Measurements from ENCODE around the gene NDOR1. TPM values are rescaled to one million over a fixed set of nuclear protein-coding genes. Genes with fewer than 3 reads are reported as not detected.

The NDOR1 gene
- total and polyA plus RNA-seq, 2 donors (not counting 3 experiments of a cell fraction or from before 2014, with no cell fraction given), result 13.5 to 26.7 TPM

DNA sequence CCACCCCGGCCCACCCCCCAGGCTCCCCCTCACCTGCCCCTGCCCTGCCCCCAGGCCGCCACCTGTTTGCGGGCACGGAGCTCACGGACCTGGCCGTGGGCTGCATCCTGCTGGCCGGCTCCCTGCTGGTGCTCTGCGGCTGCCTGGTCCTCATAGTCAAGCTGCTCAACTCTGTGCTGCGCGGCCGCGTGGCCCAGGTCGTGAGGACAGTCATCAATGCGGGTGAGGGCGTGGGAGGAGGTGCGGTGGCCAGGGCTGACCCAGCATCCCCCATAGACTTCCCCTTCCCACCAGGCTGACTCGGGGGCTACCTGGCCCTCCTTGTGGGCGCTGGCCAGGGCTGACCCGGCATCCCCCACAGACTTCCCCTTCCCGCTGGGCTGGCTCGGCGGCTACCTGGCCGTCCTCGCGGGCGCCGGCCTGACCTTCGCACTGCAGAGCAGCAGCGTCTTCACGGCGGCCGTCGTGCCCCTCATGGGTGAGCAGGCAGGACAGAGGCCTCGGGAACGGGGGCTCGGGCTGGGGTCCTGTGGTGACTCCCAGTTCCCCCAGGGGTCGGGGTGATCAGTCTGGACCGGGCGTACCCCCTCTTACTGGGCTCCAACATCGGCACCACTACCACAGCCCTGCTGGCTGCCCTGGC, 28.7 kb downstream of the NDOR1 start:
- FAIRE-seq, result no peak
- H3K27me3 ChIP-seq (ENCODE audit: control insufficient read depth in 2 of 2, insufficient read depth in 2 of 2, low read length in 2 of 2), result no peaks in the 10 kb centered on the region
- H3K4me3 ChIP-seq (replicated peaks in 1 of 3; ENCODE audit: insufficient read depth in 1 of 3, low read depth in 1 of 3, low read length in 3 of 3), result no peak overlapping the region
- H3K9me3 ChIP-seq (replicated peaks; ENCODE audit: control insufficient read depth, insufficient read depth, low read length), result no peaks in the 10 kb centered on the region
- no peaks in the 10 kb centered on the region for H3K9me1 ChIP-seq (replicated peaks; ENCODE audit: control insufficient read depth, extremely low read depth, insufficient read depth, low read length)
- no peak for TF ChIP-seq POLR2A (IDR thresholded peaks at IDR 0.05; ENCODE audit: low read depth, low read length)
- TF ChIP-seq, protein P1, sequence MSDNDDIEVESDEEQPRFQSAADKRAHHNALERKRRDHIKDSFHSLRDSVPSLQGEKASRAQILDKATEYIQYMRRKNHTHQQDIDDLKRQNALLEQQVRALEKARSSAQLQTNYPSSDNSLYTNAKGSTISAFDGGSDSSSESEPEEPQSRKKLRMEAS (IDR thresholded peaks at IDR 0.05; ENCODE audit: insufficient read depth, insufficient read length), result no peak
- TF ChIP-seq MYC (IDR thresholded peaks at IDR 0.05; ENCODE audit: low read depth, low read length), result no peak
- TF ChIP-seq JUN (IDR thresholded peaks at IDR 0.05; ENCODE audit: borderline replicate concordance, insufficient read depth, insufficient read length, low read depth), result no peak
- no peak for TF ChIP-seq FOS (IDR thresholded peaks at IDR 0.05; ENCODE audit: borderline replicate concordance, insufficient read depth, low read length)
- TF ChIP-seq, protein P2, sequence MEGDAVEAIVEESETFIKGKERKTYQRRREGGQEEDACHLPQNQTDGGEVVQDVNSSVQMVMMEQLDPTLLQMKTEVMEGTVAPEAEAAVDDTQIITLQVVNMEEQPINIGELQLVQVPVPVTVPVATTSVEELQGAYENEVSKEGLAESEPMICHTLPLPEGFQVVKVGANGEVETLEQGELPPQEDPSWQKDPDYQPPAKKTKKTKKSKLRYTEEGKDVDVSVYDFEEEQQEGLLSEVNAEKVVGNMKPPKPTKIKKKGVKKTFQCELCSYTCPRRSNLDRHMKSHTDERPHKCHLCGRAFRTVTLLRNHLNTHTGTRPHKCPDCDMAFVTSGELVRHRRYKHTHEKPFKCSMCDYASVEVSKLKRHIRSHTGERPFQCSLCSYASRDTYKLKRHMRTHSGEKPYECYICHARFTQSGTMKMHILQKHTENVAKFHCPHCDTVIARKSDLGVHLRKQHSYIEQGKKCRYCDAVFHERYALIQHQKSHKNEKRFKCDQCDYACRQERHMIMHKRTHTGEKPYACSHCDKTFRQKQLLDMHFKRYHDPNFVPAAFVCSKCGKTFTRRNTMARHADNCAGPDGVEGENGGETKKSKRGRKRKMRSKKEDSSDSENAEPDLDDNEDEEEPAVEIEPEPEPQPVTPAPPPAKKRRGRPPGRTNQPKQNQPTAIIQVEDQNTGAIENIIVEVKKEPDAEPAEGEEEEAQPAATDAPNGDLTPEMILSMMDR (IDR thresholded peaks at IDR 0.05; ENCODE audit: extremely low read depth in 1 of 2, insufficient read depth in 1 of 2, low read depth in 1 of 2, low read length in 2 of 2), result no peak
- ChIA-PET CTCF (interaction anchor here (0.9 to 1.3 kb wide), 5 partner anchors 11 to 205 kb away, joined by 3 to 9 read pairs (median 4); partner anchors contain the start of gene NPDC1), POLR2A (no interaction called here)
- H2AFZ ChIP-seq (ENCODE audit: low read depth, low read length), result no peak overlapping the region
- intact Hi-C loops (cut with micrococcal nuclease) (no loop called here), dilution Hi-C loops (cut with MboI; ENCODE audit: extremely low pct_ligation_motif_present, low sequenced_read_pairs) (no loop called here)
- no peak overlapping the region for H3K4me2 ChIP-seq (ENCODE audit: insufficient read depth, low read length)
- H3K9ac ChIP-seq (replicated peaks; ENCODE audit: extremely low read depth, insufficient read depth, low read length), result no peak overlapping the region
- H4K20me1 ChIP-seq (replicated peaks; ENCODE audit: control insufficient read depth, extremely low read depth, insufficient read depth, low read length), result no peaks in the 10 kb centered on the region
- peaks cover 4% of the 10 kb centered on the region for H3K79me2 ChIP-seq (ENCODE audit: control insufficient read depth, insufficient read depth, low read length)
- no TSS peak for BruUV-seq (replicated peaks)
- H3K27ac ChIP-seq (ENCODE audit: insufficient read depth, low read depth, low read length), result no peak overlapping the region
- no peaks in the 10 kb centered on the region for H3K4me1 ChIP-seq (ENCODE audit: control insufficient read depth, extremely low read depth, insufficient read depth, low read length)
- DNase-seq (ENCODE audit: low read depth, low spot score), result no peak
- H3K36me3 ChIP-seq (ENCODE audit: control insufficient read depth in 2 of 2, extremely low read depth in 1 of 2, insufficient read depth in 2 of 2, low read length in 2 of 2), result no peaks in the 10 kb centered on the region

All from endothelial cell of umbilical vein (primary cell).